Endothelial cell of umbilical vein (primary cell): Measurements from ENCODE around the gene DOCK8.

Experiments
- EZH2 ChIP-seq: IDR thresholded peaks from 2 replicates; pipeline ENCODE4 v1.6.1; 2012; ENCODE audit warnings: borderline replicate concordance, low read depth, mild to moderate bottlenecking, moderate library complexity, low read length, inconsistent platforms; ENCODE audit not compliant: severe bottlenecking
- FOS ChIP-seq: IDR thresholded peaks from 2 replicates; pipeline ENCODE4 v1.6.1; 2011; ENCODE audit warnings: mild to moderate bottlenecking, low read length, moderate library complexity, borderline replicate concordance; ENCODE audit not compliant: insufficient read depth
- JUN ChIP-seq: IDR thresholded peaks from 2 replicates; pipeline ENCODE4 v1.6.1; 2011; ENCODE audit warnings: borderline replicate concordance, low read depth; ENCODE audit not compliant: insufficient read length, insufficient read depth
- MYC ChIP-seq: IDR thresholded peaks from one replicate; pipeline ENCODE4 v1.6.1; 2011; ENCODE audit warnings: mild to moderate bottlenecking, low read depth, low read length
- POLR2A ChIP-seq: IDR thresholded peaks from 2 replicates; pipeline ENCODE4 v1.6.1; 2012; ENCODE audit warnings: low read depth, mild to moderate bottlenecking, control low read depth, low read length
- POLR2AphosphoS5 ChIP-seq: IDR thresholded peaks from 2 replicates; pipeline ENCODE4 v1.6.1; 2012; ENCODE audit warnings: low read depth, mild to moderate bottlenecking, control low read depth, low read length, moderate library complexity; ENCODE audit not compliant: insufficient read depth
- TF ChIP-seq, protein P1 (sequence below), 2 donors: IDR thresholded peaks; 1 replicate in 1 of 2; 2 replicates in 1 of 2; pipeline ENCODE4 v1.5.1; 2011; ENCODE audit warnings: low read length in 2 of 2, mild to moderate bottlenecking in 2 of 2, moderate library complexity in 2 of 2, control low read depth in 1 of 2, inconsistent platforms in 1 of 2, low read depth in 1 of 2; ENCODE audit not compliant: insufficient read depth in 1 of 2; ENCODE audit errors: extremely low read depth in 1 of 2
- TF ChIP-seq, protein P2 (sequence below): IDR thresholded peaks from 2 replicates; pipeline ENCODE4 v1.6.1; 2011; ENCODE audit not compliant: insufficient read depth, insufficient read length

DNA sequence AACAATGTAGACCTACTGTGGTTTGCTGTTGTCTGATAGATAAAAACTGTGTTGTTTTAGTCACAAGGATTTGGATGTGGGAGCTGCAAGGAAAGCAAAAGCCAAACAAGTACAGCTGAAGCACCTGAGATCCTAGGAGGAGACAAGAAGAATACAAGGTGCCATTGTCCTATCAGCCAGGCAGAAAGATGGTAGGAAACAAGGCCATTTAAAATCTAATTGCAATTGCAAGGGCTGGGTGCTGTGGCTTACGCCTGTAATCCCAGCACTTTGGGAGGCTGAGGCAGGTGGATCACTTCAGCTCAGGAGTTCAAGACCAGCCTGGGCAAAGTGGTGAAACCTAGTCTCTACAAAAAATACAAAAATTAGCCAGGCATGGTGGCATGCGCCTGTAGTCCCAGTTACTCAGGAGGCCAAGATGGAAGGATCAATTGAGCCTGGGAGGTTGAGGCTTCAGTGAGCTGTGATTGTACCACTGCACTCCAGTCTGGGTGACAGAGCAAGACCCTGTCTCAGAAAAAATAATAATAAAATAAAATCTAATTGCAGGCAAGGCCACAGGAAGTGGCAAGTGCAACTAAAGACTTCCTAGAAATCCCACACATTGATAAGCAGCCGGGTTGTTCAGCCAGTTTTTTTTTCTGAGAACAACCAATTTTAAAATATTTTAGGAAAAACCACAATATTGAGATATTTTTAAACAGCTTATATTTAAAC is 22.6 kb downstream of the DOCK8 start:
- TF ChIP-seq POLR2A, result no peak
- TF ChIP-seq, protein P1, sequence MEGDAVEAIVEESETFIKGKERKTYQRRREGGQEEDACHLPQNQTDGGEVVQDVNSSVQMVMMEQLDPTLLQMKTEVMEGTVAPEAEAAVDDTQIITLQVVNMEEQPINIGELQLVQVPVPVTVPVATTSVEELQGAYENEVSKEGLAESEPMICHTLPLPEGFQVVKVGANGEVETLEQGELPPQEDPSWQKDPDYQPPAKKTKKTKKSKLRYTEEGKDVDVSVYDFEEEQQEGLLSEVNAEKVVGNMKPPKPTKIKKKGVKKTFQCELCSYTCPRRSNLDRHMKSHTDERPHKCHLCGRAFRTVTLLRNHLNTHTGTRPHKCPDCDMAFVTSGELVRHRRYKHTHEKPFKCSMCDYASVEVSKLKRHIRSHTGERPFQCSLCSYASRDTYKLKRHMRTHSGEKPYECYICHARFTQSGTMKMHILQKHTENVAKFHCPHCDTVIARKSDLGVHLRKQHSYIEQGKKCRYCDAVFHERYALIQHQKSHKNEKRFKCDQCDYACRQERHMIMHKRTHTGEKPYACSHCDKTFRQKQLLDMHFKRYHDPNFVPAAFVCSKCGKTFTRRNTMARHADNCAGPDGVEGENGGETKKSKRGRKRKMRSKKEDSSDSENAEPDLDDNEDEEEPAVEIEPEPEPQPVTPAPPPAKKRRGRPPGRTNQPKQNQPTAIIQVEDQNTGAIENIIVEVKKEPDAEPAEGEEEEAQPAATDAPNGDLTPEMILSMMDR (IDR thresholded peaks at IDR 0.05; ENCODE audit: extremely low read depth in 1 of 2, insufficient read depth in 1 of 2, low read depth in 1 of 2, low read length in 2 of 2), result no peak
- TF ChIP-seq MYC, result no peak
- no peak for TF ChIP-seq FOS
- TF ChIP-seq POLR2AphosphoS5, result no peak
- TF ChIP-seq EZH2, result no peak
- TF ChIP-seq, protein P2, sequence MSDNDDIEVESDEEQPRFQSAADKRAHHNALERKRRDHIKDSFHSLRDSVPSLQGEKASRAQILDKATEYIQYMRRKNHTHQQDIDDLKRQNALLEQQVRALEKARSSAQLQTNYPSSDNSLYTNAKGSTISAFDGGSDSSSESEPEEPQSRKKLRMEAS, result no peak
- TF ChIP-seq JUN, result no peak
